Measurements from ENCODE around the gene FGFR3.

The FGFR3 gene

DNA sequence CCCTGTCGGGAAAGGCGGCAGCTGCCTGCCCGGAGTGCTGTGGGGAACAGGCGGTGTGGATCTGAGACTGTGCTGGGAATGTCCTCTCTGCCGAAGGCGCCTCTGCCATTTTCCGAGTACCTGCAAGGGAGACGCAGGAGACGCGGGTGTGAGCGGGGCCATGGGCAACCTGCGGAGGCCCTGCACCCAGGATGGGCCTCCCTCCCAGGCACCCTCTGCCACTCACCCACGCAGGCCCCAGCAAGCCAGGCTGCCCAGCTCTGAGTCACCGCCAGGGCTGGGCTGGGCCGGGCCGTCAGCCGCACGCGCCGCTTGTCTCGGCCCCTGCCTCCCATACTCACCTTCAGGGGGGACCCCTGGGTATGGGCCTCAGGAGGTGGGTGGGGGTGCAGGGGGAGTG, 3.5 kb upstream of the FGFR3 start:
- no peak for DNase-seq

DNA sequence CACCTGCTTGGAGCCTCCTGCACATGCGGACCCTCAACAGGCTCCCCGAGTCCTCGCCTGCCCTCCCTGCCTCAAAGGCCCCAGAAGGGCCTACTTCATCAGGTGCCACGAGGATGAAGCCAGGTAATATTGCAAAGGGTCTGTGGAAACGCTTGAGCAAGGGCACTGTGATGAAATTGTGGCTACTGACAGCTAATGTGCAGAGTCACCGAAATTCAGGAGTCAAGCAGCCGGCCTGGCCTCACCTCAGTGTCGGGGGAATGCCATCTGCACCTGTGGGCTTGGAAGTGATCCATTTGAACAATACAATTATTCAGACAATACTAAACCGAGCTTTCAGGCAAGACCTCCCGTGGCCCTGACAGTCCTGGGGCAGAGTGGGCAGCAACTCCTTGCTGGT, 3.1 kb upstream of the FGFR3 start:
- DNase-seq, result no peak

GRCh38 chr4:1792158-1792831, 798 bp upstream of the FGFR3 start:
- no peak for DNase-seq

DNA sequence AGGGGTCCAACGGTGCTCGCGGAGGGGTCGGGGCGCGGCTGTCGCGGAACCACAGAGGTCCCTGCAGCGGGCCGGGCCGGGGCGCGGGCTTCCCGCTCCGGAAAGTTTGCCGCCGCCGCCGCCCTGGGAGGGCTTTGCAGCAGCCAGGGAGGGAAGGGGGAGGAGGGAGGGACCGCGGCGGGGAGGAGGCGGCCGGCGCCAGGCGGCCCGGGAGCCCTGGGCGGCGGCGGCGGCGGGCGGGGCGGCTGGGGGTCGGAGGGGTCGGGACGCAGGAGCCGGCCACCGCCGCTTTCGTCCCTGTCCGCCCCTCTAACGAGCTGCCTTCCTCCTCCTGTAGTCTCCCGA, 375 bp downstream of the FGFR3 start:
- peak; percentile 29 for DNase-seq

DNA sequence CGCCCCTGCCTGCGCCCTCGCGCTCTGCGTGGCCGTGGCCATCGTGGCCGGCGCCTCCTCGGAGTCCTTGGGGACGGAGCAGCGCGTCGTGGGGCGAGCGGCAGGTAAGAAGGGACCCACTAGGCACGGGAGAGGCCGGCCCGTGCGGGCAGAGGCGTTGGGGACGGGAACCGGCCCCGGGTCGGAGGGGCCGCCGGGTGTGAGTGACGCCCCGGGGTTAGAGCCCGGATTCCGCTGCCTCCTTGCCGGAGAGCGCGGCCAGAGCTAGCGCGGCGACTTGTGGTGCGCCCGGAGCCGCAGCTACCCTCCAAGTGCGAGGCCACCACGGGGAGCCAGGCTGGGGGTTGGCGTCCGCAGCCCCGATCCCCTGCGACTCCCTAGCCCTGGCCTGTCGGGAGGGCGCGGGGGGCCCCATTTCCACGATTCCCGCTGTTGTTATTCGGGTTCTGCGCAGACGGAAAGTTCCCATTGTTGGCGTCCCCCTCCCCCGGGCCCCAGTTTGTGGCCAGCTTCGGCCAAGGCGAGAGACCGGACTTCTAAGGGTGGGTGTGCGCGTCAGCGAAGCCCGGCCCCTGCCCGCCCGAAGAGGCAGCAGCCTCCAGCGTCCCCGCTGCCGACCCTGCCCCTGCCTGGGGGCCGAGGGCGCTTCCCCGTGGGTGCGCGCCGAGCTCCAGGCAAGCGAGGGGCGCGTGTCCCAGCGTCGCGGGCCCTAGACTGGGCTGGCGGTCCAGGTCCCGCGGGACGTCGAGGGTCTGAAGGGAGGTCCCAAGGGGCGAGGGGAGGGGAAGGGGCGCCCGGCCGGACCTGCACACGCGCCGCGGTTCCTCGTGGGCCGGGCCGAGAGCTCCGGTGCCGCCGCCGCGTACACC, 1.1 kb downstream of the FGFR3 start:
- no peak for DNase-seq

GRCh38 chr4:1794809-1795298, 1.8 kb downstream of the FGFR3 start:
- no peak for DNase-seq

GRCh38 chr4:1795299-1796195, 2.5 kb downstream of the FGFR3 start:
- DNase-seq, result no peak

DNA sequence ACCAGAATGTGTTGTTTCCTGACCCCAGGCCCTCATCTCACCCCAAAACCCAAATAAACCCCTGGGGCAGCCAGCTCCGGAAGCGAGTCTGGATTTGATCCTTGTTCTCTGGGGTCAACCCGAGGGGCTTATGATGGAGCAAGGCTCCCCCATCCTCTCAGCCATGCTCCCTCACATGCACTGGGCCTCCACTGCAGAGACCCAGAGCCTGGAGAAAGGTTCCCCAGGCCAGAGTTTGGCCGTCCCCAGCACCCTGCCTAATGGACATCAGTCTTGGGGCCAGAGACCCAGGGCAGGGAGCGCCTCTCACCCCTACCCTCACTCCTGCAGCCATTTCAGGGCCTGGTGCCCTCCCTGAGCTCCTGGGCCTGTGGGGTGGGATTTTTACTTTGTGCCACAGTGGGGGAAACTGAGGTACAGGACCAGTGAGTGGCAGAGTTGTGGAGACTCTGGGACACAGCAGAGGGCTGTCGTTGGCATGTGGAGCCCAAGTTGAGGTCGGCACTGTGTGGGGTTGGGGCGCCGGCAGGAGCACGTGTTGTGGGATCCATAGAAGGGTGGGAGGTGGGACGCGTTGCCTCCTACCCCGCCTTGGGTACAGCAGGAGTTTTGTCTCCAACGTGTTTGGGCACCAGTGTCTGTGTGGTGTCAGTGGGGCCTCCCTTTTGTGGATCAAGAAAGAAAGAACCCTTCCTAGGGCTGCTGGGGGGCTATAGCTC, 3.6 kb downstream of the FGFR3 start:
- no peak for DNase-seq

GRCh38 chr4:1797298-1797860, 4.3 kb downstream of the FGFR3 start:
- DNase-seq, result no peak

- DNase-seq, result no peak
Observed at GRCh38 chr4:1797861-1798579, 4.9 kb downstream of the FGFR3 start.

- no peak for DNase-seq
Observed at GRCh38 chr4:1798580-1799386, 5.7 kb downstream of the FGFR3 start.

- DNase-seq, result no peak
Observed at GRCh38 chr4:1799387-1800375, 6.6 kb downstream of the FGFR3 start.

DNA sequence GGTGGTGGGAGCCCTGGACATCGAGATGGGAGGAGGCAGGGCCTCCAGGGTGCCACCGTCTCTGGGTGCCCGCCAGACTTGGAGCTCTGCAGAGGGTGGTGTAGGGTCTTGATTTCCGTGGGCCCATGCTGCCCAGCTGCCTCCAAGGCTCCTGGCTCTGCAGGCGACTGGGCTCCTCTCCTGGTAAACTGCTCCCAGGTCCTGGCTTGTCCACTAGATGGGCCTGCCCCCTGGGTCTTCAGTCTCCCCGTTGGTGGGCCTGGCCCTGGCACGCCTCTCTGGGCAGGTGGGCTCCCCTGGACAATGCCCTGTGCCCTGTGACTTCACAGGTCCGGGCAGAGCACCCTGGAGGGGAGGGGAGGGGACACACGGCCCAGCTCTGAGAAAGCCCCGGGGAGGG, 7.7 kb downstream of the FGFR3 start:
- DNase-seq, result no peak

DNA sequence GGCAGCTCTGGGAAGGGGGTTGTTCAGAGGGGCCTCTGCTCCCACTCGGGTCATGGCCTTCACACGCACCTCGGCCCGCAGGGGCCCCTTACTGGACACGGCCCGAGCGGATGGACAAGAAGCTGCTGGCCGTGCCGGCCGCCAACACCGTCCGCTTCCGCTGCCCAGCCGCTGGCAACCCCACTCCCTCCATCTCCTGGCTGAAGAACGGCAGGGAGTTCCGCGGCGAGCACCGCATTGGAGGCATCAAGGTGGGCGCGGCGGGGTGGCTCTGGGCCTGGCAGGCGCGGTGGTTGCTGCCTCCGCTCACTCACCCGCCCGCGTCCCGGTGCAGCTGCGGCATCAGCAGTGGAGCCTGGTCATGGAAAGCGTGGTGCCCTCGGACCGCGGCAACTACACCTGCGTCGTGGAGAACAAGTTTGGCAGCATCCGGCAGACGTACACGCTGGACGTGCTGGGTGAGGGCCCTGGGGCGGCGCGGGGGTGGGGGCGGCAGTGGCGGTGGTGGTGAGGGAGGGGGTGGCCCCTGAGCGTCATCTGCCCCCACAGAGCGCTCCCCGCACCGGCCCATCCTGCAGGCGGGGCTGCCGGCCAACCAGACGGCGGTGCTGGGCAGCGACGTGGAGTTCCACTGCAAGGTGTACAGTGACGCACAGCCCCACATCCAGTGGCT, 8.3 kb downstream of the FGFR3 start:
- DNase-seq, result no peak

- DNase-seq, result no peak
Observed at GRCh38 chr4:1802151-1802715, 9.1 kb downstream of the FGFR3 start.

- DNase-seq, result no peak
Observed at GRCh38 chr4:1802720-1803522, 9.8 kb downstream of the FGFR3 start.

Measured in activated CD8-positive, alpha-beta memory T cell treated with anti-CD3 and anti-CD28 coated beads, Interleukin-2, amount 50 U/mL, for 4 hours (primary cell).